ENCODE measurements around the gene RELT. TPM values are rescaled to one million over a fixed set of nuclear protein-coding genes. Genes with fewer than 3 reads are reported as not detected.

Gene RELT
- total RNA-seq, 2 donors from 2014 or later: 6.5 to 14.2 TPM

DNA sequence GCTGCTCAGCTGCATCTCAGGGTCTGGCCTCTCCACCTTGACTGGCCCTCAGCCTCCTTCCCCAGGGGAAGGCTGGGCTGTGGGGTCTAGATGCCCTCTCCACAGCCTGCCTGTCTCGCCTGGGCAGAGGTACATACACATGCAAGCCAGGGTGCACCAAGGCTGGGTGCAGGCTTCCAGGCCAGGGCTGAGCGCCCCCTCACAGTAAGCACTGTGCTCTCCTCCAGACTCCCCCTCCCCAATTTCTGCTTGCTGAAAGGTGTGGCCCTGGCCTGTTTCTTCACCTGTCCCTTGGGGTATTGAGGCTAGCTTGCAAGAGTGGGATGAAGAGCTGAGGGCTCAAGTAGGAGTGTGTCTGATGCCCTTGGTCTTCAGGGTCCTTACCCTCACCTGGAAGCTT lies 22.5 kb downstream of the RELT start:
- Histone ChIP-seq H3K36me3 (no peaks in the 10 kb centered on the region), H3K9me3 (no peaks in the 10 kb centered on the region), H3K4me1 (ENCODE audit: control insufficient read depth in 1 of 2, low read depth in 2 of 2) (peaks cover 3 to 15% of the 10 kb centered on the region in 2 donors), H3K27me3 (replicated peaks; ENCODE audit: insufficient read depth) (no peaks in the 10 kb centered on the region), H3K27ac (no peak overlapping the region), H3K4me3 (no peak overlapping the region)
- TF ChIP-seq CTCF (IDR thresholded peaks at IDR 0.05): no peak
- DNase-seq (ENCODE audit: low spot score): no peak
- ATAC-seq (ENCODE audit: insufficient number of reproducible peaks, low FRiP score, low read depth): no peak

DNA sequence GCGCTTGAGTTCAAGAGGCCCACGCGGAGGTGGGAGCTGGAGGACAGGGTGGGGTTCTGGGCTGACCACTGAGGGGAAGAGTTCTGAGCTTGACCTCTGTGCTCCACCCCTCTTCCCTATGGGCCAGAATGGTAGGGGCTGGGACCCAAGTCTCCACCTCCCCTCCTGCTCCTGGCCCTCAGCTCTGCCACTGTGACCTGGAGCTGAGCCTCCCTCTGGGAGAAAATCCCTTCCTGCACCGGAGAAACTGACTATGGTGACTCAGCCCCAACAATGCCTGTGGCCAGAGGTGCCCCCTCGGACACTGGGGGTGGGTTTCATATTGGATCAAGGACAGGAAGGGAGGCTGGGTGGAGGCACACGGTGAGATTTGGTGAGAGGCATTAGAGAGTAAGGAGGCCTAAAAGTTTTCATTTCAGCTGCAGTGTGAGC lies 23.0 kb downstream of the RELT start:
- Histone ChIP-seq H3K4me1 (ENCODE audit: control insufficient read depth in 1 of 2, low read depth in 2 of 2) (peaks cover 3 to 15% of the 10 kb centered on the region in 2 donors), H3K9me3 (no peaks in the 10 kb centered on the region), H3K27me3 (replicated peaks; ENCODE audit: insufficient read depth) (no peaks in the 10 kb centered on the region), H3K4me3 (no peak overlapping the region), H3K36me3 (no peaks in the 10 kb centered on the region), H3K27ac (no peak overlapping the region)
- DNase-seq (ENCODE audit: low spot score) (no peak), ATAC-seq (ENCODE audit: insufficient number of reproducible peaks, low FRiP score, low read depth) (no peak)
- TF ChIP-seq CTCF (IDR thresholded peaks at IDR 0.05): no peak

DNA sequence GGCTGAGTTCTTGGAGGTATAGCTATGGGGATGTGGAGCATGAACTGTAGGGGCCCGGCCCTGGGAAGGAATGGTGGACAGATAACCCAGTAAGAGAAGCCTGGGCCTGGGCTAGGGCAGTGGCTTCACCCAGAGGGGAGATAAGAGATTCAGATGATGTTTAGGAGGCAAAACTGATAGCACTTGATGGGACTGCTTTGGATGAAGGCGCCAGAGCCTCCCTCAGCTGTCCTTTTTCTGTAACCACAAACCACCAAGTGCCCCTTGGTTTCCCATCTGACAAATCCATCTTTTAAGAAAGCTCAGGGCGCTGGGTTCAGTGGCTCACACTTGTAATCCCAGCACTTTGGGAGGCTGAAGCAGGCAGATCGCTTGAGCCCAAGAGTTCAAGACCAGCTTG lies 23.4 kb downstream of the RELT start:
- no peaks in the 10 kb centered on the region for H3K9me3 ChIP-seq
- H3K27ac ChIP-seq: no peak overlapping the region
- DNase-seq (ENCODE audit: low spot score) (no peak), ATAC-seq (ENCODE audit: insufficient number of reproducible peaks, low FRiP score, low read depth) (no peak)
- no peak overlapping the region for H3K4me3 ChIP-seq
- H3K4me1 ChIP-seq (ENCODE audit: control insufficient read depth in 1 of 2, low read depth in 2 of 2): peaks cover 3 to 15% of the 10 kb centered on the region in 2 donors
- H3K36me3 ChIP-seq: no peaks in the 10 kb centered on the region
- TF ChIP-seq CTCF (IDR thresholded peaks at IDR 0.05): no peak
- no peaks in the 10 kb centered on the region for H3K27me3 ChIP-seq (replicated peaks; ENCODE audit: insufficient read depth)

DNA sequence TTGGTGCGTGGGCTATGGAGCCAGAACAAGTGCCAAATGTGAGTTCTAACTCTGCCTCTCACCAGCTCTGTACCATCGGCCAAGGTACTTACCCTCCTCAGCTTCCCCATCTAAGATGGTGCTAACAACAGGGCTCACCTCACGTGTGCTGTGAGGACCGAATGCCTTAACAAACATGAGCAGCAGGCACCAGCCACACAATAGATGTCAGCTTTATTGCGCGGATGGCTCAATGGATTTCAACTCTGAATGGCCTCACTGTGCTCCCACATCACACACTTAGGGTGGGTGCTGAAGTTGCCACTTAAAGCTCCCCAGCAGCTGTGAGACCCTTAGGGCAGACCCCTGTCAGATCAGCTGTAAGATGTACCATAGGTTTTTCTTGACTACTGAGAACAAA lies 24.1 kb downstream of the RELT start:
- ATAC-seq (ENCODE audit: insufficient number of reproducible peaks, low FRiP score, low read depth) (no peak), DNase-seq (ENCODE audit: low spot score) (no peak)
- Histone ChIP-seq H3K4me3 (no peak overlapping the region), H3K4me1 (ENCODE audit: control insufficient read depth in 1 of 2, low read depth in 2 of 2) (peaks cover 3 to 15% of the 10 kb centered on the region in 2 donors), H3K27me3 (replicated peaks; ENCODE audit: insufficient read depth) (no peaks in the 10 kb centered on the region), H3K9me3 (no peaks in the 10 kb centered on the region), H3K36me3 (no peaks in the 10 kb centered on the region), H3K27ac (no peak overlapping the region)
- TF ChIP-seq CTCF (IDR thresholded peaks at IDR 0.05): no peak

DNA sequence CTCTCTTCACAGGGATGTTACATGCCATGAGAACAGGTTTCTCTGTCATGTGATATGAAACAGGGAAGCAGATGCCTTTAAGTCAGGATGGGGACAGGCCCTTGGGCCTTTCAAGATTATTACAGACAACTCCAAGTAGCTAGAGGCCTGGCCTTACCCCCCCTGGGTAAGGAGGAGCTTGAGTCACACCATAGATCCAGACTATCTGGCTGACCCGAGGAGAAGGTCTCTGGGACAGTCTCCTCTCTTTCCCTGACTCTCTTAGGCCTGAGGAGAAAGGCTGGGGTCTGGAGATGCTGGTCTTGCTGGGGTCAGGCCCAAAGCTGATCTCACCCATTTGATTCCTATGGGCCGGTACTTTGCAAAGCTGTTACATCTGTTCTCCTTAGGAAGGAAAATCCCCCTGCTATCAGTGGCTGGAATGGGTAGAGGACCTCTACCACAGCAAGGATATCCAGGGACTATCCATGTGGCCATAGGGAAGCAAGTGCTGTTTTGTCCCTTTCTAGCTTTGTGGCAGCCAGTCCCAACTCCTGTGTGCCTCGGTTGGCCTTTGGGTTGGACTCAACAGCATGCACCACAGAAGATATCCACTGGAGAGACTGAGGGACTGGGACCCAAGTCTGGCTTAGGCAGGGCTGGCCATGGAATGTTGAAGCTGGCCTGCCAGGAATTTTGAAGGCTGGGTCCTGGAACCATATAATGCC lies 25.2 kb downstream of the RELT start:
- Histone ChIP-seq H3K36me3 (peaks cover 4% of the 10 kb centered on the region), H3K27ac (no peak overlapping the region), H3K4me3 (no peak overlapping the region), H3K4me1 (ENCODE audit: control insufficient read depth in 1 of 2, low read depth in 2 of 2) (peaks cover 3 to 15% of the 10 kb centered on the region in 2 donors), H3K27me3 (replicated peaks; ENCODE audit: insufficient read depth) (no peaks in the 10 kb centered on the region), H3K9me3 (no peaks in the 10 kb centered on the region)
- ATAC-seq (ENCODE audit: insufficient number of reproducible peaks, low FRiP score, low read depth): no peak
- no peak for TF ChIP-seq CTCF (IDR thresholded peaks at IDR 0.05)
- no peak for DNase-seq (ENCODE audit: low spot score)

All from thoracic aorta (tissue), 2 donors.